GM15510 (cell line): ENCODE data around the gene NEURL4.

ENCODE experiments used
- POLR2A ChIP-seq: IDR thresholded peaks from 3 replicates; pipeline ENCODE4 v1.6.1; 2011; ENCODE audit warnings: borderline replicate concordance; ENCODE audit not compliant: insufficient read length; ENCODE audit errors: extremely low read depth

Gene NEURL4

GRCh38 chr17:7314719-7315569, 14.2 kb downstream of the NEURL4 start, which contains the start of gene GPS2:
Gene GPS2, minus strand, starts transcription at chr17:7315360. Its CDS starts 308 bp downstream, at chr17:7315052.
- peak; percentile 83 for TF ChIP-seq POLR2A

- no peak for TF ChIP-seq POLR2A
Observed at GRCh38 chr17:7313890-7314718, 15.0 kb downstream of the NEURL4 start.

- TF ChIP-seq POLR2A = peak; percentile 31
Observed at GRCh38 chr17:7313088-7313889, 15.8 kb downstream of the NEURL4 start.

- no peak for TF ChIP-seq POLR2A
Observed at GRCh38 chr17:7312432-7313087, 16.6 kb downstream of the NEURL4 start.

GRCh38 chr17:7311110-7311705, 17.9 kb downstream of the NEURL4 start:
- TF ChIP-seq POLR2A = no peak

GRCh38 chr17:7309628-7310027, 19.5 kb downstream of the NEURL4 start:
- no peak for TF ChIP-seq POLR2A

GRCh38 chr17:7308625-7309433, 20.3 kb downstream of the NEURL4 start:
- TF ChIP-seq POLR2A = no peak

- TF ChIP-seq POLR2A = peak; percentile 30
Observed at GRCh38 chr17:7307686-7308624, 21.2 kb downstream of the NEURL4 start.

- TF ChIP-seq POLR2A = peak; percentile 84
Observed at GRCh38 chr17:7306911-7307685, 22.0 kb downstream of the NEURL4 start, which contains the start of gene EIF5A. Gene EIF5A, plus strand, starts transcription at chr17:7307628. Its CDS starts 2,008 bp downstream, at chr17:7309636.

GRCh38 chr17:7304179-7304578, 25.0 kb downstream of the NEURL4 start:
- no peak for TF ChIP-seq POLR2A

- TF ChIP-seq POLR2A = no peak
Observed at GRCh38 chr17:7296189-7296861, 32.8 kb downstream of the NEURL4 start.
